GM21360 (cell line): Measurements from ENCODE around the gene TARDBP.
"Not testable (repeated sequence)": the region's sequence is repeated elsewhere in the genome, so short reads cannot be mapped to it uniquely, and the experiment has no call there.

Experiments
- ATAC-seq: cut with Tn5 transposase; IDR thresholded peaks from one replicate; pipeline ENCODE4 v1.9.1; 2021; ENCODE audit warnings: mild to moderate bottlenecking, moderate library complexity; ENCODE audit not compliant: unreplicated experiment

Gene TARDBP

DNA sequence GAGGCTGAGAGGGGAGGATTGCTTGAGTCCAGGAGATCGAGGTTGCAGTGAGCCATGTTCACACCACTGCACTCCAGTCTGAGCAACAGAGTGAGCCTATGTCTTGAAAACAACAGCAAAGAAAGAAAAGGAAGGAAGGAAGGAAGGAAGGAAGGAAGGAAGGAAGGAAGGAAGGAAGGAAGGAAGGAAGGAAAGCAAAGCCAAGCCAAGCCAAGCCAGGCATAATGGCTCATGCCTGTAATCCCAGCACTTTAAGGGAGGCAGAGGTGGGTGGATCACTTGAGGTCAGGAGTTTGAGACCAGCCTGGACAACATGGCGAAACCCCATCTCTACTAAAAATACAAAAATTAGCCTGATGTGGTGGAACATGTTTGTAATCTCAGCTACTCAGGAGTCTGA is 20.4 kb upstream of the TARDBP start:
- ATAC-seq, result not testable (repeated sequence)

DNA sequence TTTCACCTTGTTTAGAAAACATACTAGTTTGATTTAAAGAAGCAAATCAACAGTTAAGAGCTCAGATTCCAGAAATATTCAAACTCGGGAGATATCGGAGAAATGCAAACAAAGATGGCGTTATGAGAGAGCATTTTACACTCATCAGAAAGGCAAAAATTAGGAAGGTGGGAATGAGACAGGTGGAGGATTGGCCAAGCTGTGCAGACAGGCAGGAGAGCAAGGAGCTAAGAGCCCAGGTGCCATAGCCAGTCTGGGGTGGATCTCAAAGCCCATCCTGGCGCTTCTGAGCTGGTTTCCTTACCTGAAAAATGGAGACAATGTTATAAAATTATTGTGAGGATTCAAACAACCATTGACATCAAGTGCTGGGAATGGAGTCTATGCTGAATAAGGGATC is 19.6 kb upstream of the TARDBP start:
- no peak for ATAC-seq

DNA sequence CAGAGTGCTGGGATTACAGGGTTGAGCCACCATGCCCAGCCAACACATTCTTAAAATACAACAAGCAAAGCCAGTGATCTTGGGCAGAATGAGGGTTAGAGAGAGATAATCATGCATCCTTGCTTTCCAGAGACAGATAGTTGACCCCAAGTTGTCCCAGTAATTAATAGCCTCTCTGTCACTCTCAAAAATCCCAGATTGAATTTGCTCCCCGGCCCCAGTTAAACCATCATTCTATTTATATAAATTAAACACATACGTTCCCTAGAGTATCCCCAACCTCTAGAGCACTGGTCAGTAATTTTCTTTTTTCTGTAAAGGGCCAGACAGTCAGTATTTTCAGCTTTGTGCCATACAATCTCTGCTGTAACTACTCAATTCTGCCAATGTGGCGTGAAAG is 16.4 kb upstream of the TARDBP start:
- no peak for ATAC-seq

DNA sequence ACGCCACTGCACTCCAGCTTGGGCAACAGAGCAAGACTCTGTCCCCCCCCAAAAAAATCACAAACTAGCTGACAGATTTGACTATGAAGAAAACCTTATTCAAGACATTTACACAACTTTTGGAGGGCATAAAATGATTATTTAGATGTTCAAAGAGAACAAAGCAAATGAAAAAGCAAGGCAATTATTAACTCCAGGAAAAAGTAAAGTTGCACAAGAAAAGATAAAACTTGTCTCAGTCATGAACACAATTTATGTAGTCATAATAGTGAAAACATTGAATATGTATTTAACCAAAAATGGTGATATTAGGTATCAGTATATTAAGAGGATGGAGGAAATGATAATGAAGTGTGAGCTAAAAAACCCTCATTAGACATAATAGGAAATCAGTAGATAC is 11.9 kb upstream of the TARDBP start:
- no peak for ATAC-seq

DNA sequence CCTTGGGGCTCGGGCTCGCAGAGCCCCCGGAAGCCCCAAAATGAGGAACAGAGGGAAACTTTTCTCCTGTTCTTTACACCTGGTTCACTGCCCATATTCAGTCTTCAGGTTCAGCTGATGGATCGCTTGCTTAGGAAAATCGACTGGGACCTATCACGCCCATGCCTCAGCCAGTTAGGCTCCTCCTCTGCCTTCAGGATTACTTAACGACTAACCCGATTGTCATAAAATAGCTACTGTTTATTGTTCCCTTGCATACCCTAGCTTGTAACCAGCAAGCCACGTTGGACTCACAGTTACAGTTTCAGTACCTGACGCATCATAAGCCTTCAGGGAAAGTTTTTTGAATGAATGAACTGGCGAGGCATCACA is 692 bp downstream of the TARDBP start:
- ATAC-seq, result no peak

DNA sequence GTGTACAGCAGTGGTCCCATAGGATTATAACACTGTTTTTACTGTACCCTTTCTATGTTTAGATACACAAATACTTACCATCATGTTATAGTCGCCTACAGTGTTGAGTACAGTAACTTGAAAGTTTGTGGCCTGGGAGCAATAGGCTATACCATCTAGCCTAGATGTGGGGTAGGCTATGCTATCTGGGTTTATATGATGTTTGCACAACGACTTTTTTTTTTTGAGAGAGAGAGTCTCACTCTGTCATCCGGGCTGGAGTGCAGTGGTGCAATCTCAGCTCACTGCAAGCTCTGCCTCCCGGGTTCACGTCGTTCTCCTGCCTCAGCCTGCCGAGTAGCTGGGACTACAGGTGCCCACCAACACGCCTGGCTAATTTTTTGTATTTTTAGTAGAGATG is 6.9 kb downstream of the TARDBP start:
- not testable (repeated sequence) for ATAC-seq

DNA sequence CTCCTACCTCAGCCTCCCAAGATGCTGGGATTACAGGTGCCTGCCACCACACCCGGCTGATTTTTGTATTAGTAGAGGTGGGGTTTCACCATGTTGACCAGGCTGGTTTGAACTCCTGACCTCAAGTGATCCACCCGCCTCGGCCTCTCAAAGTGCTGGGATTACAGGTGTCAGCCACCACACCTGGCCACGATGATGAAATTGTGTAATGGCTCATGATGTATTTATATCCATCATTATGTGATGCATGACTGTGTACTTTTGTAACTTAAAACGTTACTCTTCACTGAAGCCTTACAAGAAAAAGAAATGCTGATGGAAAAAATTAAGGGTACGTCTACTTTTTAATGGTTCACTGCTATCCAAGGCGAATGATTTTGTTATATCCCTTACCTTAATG is 7.5 kb downstream of the TARDBP start:
- ATAC-seq, result no peak

DNA sequence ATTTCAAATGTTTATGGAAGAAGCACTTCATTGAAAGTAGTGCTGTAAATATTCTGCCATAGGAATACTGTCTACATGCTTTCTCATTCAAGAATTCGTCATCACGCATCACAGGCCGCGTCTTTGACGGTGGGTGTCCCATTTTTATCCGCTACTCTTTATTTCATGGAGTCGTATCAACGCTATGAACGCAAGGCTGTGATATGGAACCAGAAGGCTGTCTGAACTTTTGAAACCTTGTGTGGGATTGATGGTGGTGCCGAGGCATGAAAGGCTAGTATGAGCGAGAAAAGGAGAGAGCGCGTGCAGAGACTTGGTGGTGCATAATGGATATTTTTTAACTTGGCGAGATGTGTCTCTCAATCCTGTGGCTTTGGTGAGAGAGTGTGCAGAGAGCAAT is 10.7 kb downstream of the TARDBP start:
- no peak for ATAC-seq

DNA sequence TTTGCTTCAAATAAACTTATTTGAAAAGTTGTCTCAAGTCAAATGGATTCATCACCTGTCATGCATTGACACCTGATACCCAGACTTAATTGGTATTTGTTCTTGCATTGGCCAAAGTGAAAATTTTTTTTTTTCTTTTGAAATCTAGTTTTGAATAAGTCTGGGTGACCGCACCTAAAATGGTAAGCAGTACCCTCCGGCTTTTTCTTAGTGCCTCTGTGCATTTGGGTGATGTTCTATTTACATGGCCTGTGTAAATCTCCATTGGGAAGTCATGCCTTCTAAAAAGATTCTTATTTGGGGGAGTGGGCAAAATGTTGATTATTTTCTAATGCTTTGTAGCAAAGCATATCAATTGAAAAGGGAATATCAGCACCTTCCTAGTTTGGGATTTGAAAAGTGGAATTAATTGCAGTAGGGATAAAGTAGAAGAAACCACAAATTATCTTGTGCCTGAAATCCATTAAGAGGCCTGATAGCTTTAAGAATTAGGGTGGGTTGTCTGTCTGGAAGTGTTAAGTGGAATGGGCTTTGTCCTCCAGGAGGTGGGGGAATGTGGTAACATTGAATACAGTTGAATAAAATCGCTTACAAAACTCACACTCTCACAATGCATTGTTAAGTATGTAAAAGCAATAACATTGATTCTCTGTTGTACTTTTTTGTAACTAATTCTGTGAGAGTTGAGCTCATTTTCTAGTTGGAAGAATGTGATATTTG is 11.9 kb downstream of the TARDBP start:
- ATAC-seq, result no peak

DNA sequence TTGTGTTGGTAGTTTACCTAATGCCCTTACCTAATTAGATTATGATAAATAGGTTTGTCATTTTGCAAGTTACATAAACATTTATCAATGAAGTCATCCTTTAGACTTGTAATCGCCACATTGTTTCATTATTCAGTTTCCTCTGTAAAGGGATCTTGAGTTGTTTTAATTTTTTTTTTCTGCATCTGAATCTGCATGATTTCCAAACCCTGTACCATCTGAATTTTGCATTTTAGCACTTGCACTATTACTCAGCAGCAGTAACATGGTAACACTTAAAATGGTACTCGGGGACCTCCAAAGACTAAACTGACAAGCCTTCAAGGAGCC is 12.4 kb downstream of the TARDBP start:
- no peak for ATAC-seq

DNA sequence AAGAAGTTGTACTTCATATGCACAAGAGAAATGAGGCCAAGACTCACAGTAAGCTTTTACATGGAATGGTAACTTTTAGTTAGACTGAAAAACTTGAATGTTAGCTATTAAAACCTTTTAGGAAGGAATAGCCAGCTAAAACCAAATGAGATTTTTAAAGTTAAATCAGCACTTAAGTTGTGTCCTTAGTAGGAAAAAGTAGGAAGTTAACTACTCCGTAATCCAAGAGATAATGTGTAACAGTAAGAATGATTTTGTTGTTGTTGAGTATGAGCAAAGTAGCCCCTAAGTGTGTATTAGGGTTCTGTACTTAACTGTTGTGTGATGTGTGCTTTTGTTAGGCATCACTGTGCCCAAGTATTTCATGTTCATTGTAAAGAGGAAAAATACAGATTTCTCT is 13.2 kb downstream of the TARDBP start:
- no peak for ATAC-seq

DNA sequence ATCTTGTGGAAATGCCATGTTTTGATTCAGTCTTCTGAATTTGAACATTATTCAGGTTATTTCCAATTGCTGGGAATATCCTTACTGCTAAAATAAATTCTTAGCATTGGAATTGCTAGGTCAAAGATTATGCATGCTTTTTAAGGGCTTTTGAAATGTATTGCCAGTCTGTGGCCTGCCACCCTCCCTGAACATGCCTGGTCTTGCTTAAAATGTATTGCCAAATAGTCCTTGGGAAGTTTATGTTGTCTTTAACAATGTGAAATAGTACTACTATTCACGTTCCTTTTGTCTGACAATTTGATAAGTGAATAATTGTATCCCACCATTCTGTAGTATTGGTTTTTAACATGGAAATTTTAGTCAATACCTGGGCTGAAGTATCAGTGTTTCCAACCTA is 13.6 kb downstream of the TARDBP start:
- ATAC-seq, result no peak

DNA sequence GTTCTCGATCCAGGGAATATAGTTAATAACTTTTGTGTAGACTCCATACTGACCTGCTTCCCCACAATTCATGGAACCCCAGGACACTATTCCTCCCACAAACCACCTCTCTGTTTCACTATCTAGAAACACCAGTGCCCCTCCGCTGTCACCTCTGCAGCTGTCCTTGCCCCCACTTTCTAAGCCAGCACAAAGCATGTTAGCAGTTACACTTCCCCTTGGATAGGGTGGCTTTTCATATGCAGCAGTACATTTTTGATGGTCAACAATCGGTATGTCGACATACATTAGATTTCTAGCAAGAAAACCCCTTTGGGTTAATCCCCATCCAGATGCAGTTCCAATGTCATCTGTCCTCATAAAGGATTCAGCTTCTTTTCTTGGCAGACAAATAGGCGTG is 14.4 kb downstream of the TARDBP start:
- no peak for ATAC-seq

DNA sequence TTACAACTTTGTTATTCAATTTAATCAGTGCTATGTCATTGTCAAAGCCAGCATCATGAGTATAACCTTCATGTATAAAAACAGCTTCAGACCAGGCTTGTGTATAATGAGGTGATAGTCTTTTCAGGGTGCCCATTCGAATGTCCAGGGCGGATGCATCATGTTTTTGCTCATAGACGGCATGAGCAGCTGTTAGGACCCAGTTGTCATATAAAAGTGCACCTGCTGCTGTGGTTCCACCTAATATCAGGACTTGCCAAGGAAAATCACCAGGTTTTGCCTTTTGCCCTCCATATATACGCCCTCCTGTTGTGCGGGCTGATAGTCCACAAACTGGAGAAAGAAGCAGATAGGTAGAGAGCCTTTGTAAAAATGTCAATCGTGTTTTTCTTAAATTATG is 14.9 kb downstream of the TARDBP start:
- ATAC-seq, result no peak

DNA sequence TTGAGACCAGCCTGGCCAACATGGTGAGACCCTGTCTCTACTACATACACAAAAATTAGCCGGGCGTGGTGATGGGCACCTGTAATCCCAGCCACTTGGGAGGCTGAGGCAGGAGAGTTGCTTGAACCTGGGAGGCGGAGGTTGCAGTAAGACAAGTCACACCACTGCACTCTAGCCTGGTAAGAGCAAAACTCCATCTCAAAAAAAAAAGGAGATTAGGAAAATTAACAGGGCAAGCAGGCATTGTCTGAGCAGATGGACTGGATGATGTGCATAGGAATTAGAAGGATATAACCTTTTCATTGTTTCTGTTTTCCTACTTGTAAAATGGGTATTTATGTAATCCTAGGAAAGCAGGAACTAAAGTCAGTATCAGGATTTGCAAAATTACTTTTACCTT is 15.6 kb downstream of the TARDBP start:
- no peak for ATAC-seq

DNA sequence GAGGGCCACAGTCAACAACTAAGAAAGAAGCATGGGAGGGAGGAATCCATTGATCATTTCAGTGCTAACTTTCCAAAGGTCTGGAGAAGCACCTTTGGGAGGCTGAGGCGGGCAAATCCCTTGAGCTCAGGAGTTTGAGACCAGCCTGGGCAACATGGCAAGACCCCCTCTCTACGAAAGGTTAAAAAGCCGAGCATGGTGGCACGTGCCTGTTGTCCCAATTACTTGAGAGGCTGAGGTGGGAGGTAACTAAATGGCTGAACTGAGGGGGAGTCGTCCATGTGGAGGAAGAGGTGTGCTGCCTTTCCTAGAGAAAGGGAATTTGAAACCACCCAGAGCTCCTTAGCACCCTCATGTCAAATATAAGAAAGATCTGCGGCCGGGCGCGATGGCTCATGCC is 18.4 kb downstream of the TARDBP start:
- ATAC-seq, result no peak

DNA sequence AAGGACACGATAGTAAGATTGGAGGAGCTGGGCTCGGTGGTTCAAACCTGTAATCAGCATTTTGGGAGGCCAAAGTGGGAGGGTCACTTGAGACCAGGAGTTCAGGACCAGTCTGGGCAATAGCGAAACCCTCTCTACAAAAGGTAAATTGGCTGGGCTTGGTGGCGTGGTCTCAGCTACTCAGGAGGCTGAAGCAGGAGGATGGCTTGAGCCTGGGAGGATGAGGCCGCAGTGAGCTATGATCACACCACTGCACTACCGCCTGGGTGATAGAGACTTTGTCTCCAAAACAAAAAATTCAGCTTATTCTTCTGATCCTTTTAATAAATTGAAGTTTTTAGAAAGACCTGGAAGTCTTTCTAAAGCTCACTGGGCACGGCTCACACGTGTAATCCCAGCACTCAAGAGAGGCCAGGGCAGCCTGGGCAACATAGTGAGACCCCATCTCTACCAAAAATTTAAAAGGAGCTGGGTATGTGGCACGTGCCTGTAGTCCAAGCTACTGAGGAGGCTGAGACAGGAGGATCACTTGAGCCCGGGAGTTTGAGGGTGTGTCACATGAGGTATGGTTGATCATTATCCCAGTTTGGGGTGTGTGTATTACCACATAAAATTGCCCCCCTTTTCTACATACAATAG is 19.3 kb downstream of the TARDBP start:
- no peak for ATAC-seq

DNA sequence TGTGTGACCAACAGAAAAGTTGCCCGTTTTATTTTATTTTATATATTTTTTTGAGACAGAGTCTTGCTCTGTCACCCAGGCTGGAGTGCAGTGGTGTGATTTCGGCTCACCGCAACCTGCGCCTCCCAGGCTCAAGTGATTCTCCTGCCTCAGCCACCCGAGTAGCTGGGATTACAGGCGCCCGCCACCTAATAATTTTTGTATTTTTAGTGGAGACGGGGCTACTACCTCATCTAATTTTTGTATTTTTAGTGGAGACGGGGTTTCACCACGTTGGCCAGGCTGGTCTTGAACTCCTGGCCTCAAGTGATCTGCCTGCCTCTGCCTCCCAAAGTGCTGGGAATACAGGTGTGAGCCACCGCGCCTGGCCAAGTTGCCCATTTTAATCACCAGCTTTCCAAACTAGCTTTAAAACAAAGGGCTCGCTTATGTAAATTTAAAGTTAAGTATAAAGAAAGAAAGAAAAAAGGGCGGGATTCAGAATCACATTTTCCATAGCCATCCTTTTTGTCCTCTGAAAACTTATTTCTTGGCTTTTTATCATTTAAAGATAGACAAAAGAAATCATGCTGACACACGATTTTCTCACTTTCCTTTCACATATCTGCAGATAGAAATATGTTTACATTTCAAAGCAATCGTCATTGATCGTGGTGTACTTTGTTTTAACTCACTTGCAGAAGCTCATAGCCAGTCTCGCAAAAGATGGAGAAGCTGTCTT is 24.7 kb downstream of the TARDBP start:
- ATAC-seq, result not testable (repeated sequence)

DNA sequence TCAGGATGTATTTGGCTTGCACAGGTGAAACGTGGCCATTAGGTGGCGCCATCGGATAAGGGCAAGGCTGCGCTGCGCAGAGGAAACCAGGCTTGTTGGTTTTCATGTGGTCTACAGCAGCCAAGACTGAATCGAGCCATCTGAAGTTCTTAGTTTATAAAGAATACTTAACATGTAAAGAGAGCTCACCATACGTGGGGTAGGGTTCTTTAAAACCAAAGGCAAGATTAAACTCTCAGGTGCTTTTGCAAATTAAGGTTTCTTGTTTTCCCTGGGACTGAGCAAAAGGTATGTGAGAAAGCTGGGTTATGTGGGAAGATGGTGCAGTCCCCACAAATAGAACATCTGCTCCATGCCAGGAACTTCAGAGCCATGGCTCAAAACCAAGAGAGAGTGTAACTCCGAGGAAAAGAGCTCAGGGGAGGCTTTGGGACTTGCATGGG is 25.3 kb downstream of the TARDBP start:
- ATAC-seq, result no peak

DNA sequence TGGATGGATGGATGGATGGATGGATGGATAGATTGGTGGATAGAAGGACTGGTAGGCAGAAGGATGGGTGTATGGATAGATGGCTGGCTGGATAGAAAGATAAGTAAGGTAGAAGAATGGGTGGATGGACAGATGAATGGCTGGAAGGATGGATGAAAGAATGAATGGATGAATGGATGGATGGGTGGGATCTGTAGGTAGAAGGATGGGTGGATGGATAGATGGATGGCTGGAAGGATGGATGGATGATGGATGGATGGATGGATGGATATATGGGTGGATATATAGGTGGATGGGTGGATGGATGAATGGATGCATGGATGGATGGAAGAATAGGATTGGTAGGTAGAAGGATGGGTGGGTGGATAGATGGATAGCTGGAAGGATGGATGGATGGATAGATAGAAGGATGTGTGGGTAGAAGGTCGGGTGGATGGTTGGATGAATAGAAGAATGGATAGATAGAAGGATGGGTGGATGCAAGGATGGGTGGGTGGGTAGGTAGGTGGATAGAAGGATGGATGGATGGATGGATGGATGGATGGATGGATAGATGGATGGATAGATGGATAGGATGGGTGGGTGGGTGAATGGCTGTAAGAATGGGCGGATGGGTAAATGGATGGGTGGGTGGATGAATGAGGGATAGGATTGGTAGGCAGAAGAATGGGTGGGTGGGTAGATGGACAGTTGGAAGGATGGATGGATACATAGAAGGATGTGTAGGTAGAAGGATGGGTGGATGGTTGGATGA is 27.1 kb downstream of the TARDBP start:
- ATAC-seq, result no peak

DNA sequence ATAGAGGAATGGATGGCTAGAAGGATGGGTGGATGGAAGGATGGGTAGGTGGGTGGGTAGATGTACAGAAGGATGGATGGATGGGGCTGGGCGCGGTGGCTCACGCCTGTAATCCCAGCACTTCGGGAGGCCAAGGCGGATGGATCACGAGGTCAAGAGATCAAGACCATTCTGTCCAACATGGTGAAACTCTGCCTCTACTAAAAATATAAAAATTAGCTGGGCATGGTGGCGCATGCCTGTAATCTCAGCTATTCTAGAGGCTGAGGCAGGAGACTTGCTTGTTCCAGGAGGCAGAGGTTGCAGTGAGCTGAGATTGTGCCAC is 27.6 kb downstream of the TARDBP start:
- not testable (repeated sequence) for ATAC-seq

DNA sequence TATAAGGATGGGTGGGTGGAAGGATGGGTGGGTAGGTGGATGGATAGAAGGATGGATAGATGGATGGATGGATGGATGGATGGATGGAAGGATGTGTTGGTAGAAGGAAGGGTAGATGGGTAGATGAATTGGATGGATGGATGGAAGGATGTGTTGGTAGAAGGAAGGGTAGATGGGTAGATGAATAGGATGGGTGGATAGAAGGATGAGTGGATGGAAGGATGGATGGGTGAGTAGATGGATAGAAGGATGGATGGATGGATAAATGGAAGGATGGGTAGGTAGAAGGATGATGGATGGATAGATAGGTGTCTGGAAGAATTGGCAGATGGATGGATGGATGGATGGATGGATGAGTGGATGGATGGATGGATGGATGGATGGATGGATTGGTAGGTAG is 28.6 kb downstream of the TARDBP start:
- no peak for ATAC-seq
